Measurements from ENCODE around the gene MVD. TPM values are rescaled to one million over a fixed set of nuclear protein-coding genes. Genes with fewer than 3 reads are reported as not detected.

MVD gene
- total and polyA plus RNA-seq, 2 of the 13 experiments (the other 11 are each of a cell fraction or from before 2014, with no cell fraction given) = 28.1 to 187 TPM

- TF ChIP-seq ZNF318 (CRISPR knock-in tag; IDR thresholded peaks at IDR 0.05) (no peak), ZNF274 (CRISPR knock-in tag; IDR thresholded peaks at IDR 0.05) (no peak), ETV5 (CRISPR knock-in tag; IDR thresholded peaks at IDR 0.05; ENCODE audit: borderline replicate concordance) (no peak), HNF4G (IDR thresholded peaks at IDR 0.05; ENCODE audit: borderline replicate concordance, low read depth, low read length) (no peak), HNF4G (CRISPR knock-in tag; IDR thresholded peaks at IDR 0.05; ENCODE audit: borderline replicate concordance, low read depth) (no peak), PHB2 (IDR thresholded peaks at IDR 0.05; ENCODE audit: partially characterized antibody) (no peak), ZNF280B (CRISPR knock-in tag; IDR thresholded peaks at IDR 0.05; ENCODE audit: borderline replicate concordance) (peak; percentile 58; the same call in 1 of the 2 replicates), ZNF670 (CRISPR knock-in tag; IDR thresholded peaks at IDR 0.05; ENCODE audit: borderline replicate concordance) (0 out of 2 replicates have a peak, but pooled peaks have one; percentile 11), POLR2G (IDR thresholded peaks at IDR 0.05; ENCODE audit: low read depth, low read length) (no peak), KAT2B (IDR thresholded peaks at IDR 0.05; ENCODE audit: borderline replicate concordance, low read depth, low read length) (no peak), TFE3 (CRISPR knock-in tag; IDR thresholded peaks at IDR 0.05) (no peak), MYNN (CRISPR knock-in tag; IDR thresholded peaks at IDR 0.05; ENCODE audit: low read depth) (no peak), ZNF549 (CRISPR knock-in tag; IDR thresholded peaks at IDR 0.05) (no peak), TIGD3 (CRISPR knock-in tag; IDR thresholded peaks at IDR 0.05; ENCODE audit: borderline replicate concordance) (no peak), YEATS4 (CRISPR knock-in tag; IDR thresholded peaks at IDR 0.05; ENCODE audit: borderline replicate concordance) (no peak), CBFB (CRISPR knock-in tag; IDR thresholded peaks at IDR 0.05) (no peak), NAIF1 (CRISPR knock-in tag; IDR thresholded peaks at IDR 0.05; ENCODE audit: borderline replicate concordance) (no peak)
Measured at GRCh38 chr16:88662222-88662842, 559 bp downstream of the MVD start (continued).

Measured in HepG2 (cell line).